ENCODE data around the gene DENND4A.

- TF ChIP-seq CTCF (tag by site-specific recombination; IDR thresholded peaks at IDR 0.05) (no peak), ZNF645 (tag by site-specific recombination; IDR thresholded peaks at IDR 0.05) (no peak), BCL11B (tag by site-specific recombination; IDR thresholded peaks at IDR 0.05; ENCODE audit: low read depth) (no peak), ZNF473 (tag by site-specific recombination; IDR thresholded peaks at IDR 0.05) (no peak), ZNF140 (tag by site-specific recombination; IDR thresholded peaks at IDR 0.05) (no peak), REST (tag by site-specific recombination; IDR thresholded peaks at IDR 0.05) (no peak), OVOL3 (tag by site-specific recombination; IDR thresholded peaks at IDR 0.05) (no peak), ZNF596 (tag by site-specific recombination; IDR thresholded peaks at IDR 0.05) (no peak), HOXD13 (CRISPR knock-in tag; IDR thresholded peaks at IDR 0.05; ENCODE audit: borderline replicate concordance) (no peak), ZBTB7A (tag by site-specific recombination; IDR thresholded peaks at IDR 0.05; ENCODE audit: low read depth) (no peak), PRDM4 (tag by site-specific recombination; IDR thresholded peaks at IDR 0.05) (no peak), ZNF138 (tag by site-specific recombination; IDR thresholded peaks at IDR 0.05; ENCODE audit: borderline replicate concordance) (no peak), BCL6B (tag by site-specific recombination; IDR thresholded peaks at IDR 0.05) (no peak)
- TF ChIP-seq, protein P1, sequence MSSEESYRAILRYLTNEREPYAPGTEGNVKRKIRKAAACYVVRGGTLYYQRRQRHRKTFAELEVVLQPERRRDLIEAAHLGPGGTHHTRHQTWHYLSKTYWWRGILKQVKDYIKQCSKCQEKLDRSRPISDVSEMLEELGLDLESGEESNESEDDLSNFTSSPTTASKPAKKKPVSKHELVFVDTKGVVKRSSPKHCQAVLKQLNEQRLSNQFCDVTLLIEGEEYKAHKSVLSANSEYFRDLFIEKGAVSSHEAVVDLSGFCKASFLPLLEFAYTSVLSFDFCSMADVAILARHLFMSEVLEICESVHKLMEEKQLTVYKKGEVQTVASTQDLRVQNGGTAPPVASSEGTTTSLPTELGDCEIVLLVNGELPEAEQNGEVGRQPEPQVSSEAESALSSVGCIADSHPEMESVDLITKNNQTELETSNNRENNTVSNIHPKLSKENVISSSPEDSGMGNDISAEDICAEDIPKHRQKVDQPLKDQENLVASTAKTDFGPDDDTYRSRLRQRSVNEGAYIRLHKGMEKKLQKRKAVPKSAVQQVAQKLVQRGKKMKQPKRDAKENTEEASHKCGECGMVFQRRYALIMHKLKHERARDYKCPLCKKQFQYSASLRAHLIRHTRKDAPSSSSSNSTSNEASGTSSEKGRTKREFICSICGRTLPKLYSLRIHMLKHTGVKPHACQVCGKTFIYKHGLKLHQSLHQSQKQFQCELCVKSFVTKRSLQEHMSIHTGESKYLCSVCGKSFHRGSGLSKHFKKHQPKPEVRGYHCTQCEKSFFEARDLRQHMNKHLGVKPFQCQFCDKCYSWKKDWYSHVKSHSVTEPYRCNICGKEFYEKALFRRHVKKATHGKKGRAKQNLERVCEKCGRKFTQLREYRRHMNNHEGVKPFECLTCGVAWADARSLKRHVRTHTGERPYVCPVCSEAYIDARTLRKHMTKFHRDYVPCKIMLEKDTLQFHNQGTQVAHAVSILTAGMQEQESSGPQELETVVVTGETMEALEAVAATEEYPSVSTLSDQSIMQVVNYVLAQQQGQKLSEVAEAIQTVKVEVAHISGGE (tag by site-specific recombination; conservative IDR thresholded peaks at IDR 0.05; ENCODE audit: low read depth) = no peak
These were observed 150.2 kb downstream of the DENND4A start for GRCh38 chr15:65641768-65642475.

All from HEK293 (cell line).